HCT116 (cell line): ENCODE data around the gene TMEM187. TPM values are rescaled to one million over a fixed set of nuclear protein-coding genes. Genes with fewer than 3 reads are reported as not detected.

Source experiments
- ATAC-seq: fragments of 200-7000 bp; cut with Tn5 transposase; 2 replicates; pipeline ENCODE4 v1.9.1; 2020; ENCODE audit warnings: mild to moderate bottlenecking, moderate library complexity
- BruUV-seq: library from RNA; stranded (reverse); fragments of 400-500 nt; replicated peaks from 2 replicates; lab custom pipeline; 2021; lab: Mats Ljungman, UMichigan
- CTCF ChIA-PET: fragments of 300-600 bp; sonication (Branson Sonifier 250); formaldehyde crosslinking; loops from one replicate; lab custom pipeline; 2021; ENCODE audit warnings: antibody characterized with exemption; lab: Charles Lee
- POLR2A ChIA-PET: fragments of 300-600, 350-600 bp; sonication (Branson Sonifier 250); formaldehyde crosslinking; loops from one replicate; lab custom pipeline; 2021; ENCODE audit warnings: antibody characterized with exemption; lab: Charles Lee
- RAD21 ChIA-PET, 2 experiments: fragments of 300-600 bp; sonication (Branson Sonifier 250); formaldehyde crosslinking; loops; one replicate each; lab custom pipeline; 2023; ENCODE audit warnings: low total read pairs in 2 of 2; ENCODE audit not compliant: uncharacterized antibody in 2 of 2, unreplicated experiment in 2 of 2, low non-redundant PET in 1 of 2; lab: Charles Lee
- DNase-seq: peaks from one replicate; pipeline ENCODE4 v3.0.0-alpha.2; 2010; ENCODE audit warnings: low read depth, low spot score
- H2AFZ ChIP-seq: fragments of 200-600 bp; shearing (Covaris generic), sonication (generic); 2 replicates; pipeline ENCODE4 v1.6.1; 2017; ENCODE audit warnings: low read depth, mixed run types, mixed read lengths, antibody characterized with exemption, low read length; ENCODE audit not compliant: poor library complexity, severe bottlenecking
- H3K27ac ChIP-seq: 2 replicates; pipeline ENCODE4 v1.5.1; 2012; ENCODE audit warnings: low read depth, low read length
- H3K27me3 ChIP-seq: fragments of 200-600 bp; sonication (generic); 2 replicates; pipeline ENCODE4 v1.6.1; 2016; ENCODE audit warnings: mixed run types, low read length, mixed read lengths; ENCODE audit not compliant: insufficient read depth
- H3K36me3 ChIP-seq, 2 experiments: fragments of 200-500 bp in 1 of 2; fragments of 200-600 bp in 1 of 2; sonication (Bioruptor generic) in 1 of 2; sonication (generic) in 1 of 2; 2 replicates each; pipeline versions ENCODE4 v1.5.1 to v1.6.1; 2014 to 2016; ENCODE audit warnings: low read length in 2 of 2, inconsistent platforms in 1 of 2, mixed read lengths in 1 of 2, mixed run types in 1 of 2; ENCODE audit not compliant: insufficient read depth in 2 of 2, control insufficient read depth in 1 of 2
- H3K4me1 ChIP-seq, 2 experiments: fragments of 200-600 bp in 1 of 2; sonication (generic) in 1 of 2; 2 replicates each; pipeline versions ENCODE4 v1.5.1 to v1.6.1; 2012 to 2017; ENCODE audit warnings: low read length in 2 of 2, inconsistent platforms in 1 of 2, mild to moderate bottlenecking in 1 of 2, mixed read lengths in 1 of 2, mixed run types in 1 of 2, moderate library complexity in 1 of 2; ENCODE audit not compliant: insufficient read depth in 2 of 2, control insufficient read depth in 1 of 2
- H3K4me2 ChIP-seq: fragments of 200-600 bp; sonication (generic); 2 replicates; pipeline ENCODE4 v1.6.1; 2017; ENCODE audit warnings: mixed run types, low read length, mixed read lengths
- H3K4me3 ChIP-seq, 2 experiments: fragments of 200-600 bp in 1 of 2; sonication (generic) in 1 of 2; replicated peaks in 1 of 2; 2 replicates each; pipeline ENCODE4 v1.5.1; 2011 to 2016; ENCODE audit warnings: low read length in 2 of 2, control low read depth in 1 of 2, low read depth in 1 of 2, mild to moderate bottlenecking in 1 of 2, mixed read lengths in 1 of 2, mixed run types in 1 of 2
- H3K79me2 ChIP-seq: fragments of 200-600 bp; sonication (generic); 2 replicates; pipeline ENCODE4 v1.6.1; 2017; ENCODE audit warnings: mild to moderate bottlenecking, mixed run types, low read length, moderate library complexity, mixed read lengths; ENCODE audit not compliant: insufficient read depth
- H3K9ac ChIP-seq: fragments of 200-600 bp; sonication (generic); 2 replicates; pipeline ENCODE4 v1.6.1; 2016; ENCODE audit warnings: low read length, mixed read lengths
- H3K9me2 ChIP-seq: fragments of 200-600 bp; sonication (generic), shearing (Covaris generic); 2 replicates; pipeline ENCODE4 v1.6.1; 2017; ENCODE audit warnings: mixed run types, mild to moderate bottlenecking, moderate library complexity; ENCODE audit not compliant: insufficient read depth
- H3K9me3 ChIP-seq, 2 experiments: fragments of 200-500 bp in 1 of 2; fragments of 200-600 bp in 1 of 2; sonication (Bioruptor generic) in 1 of 2; sonication (generic) in 1 of 2; 2 replicates each; pipeline ENCODE4 v1.6.1; 2014 to 2017; ENCODE audit warnings: low read length in 2 of 2, mixed read lengths in 2 of 2, inconsistent platforms in 1 of 2, low read depth in 1 of 2, mild to moderate bottlenecking in 1 of 2, mixed run types in 1 of 2, moderate library complexity in 1 of 2; ENCODE audit not compliant: control insufficient read depth in 1 of 2, insufficient read depth in 1 of 2
- H4K20me1 ChIP-seq: fragments of 200-600 bp; sonication (generic), shearing (Covaris generic); 2 replicates; pipeline ENCODE4 v1.6.1; 2017; ENCODE audit warnings: mixed run types, mild to moderate bottlenecking, moderate library complexity; ENCODE audit not compliant: insufficient read depth
- EGR1 ChIP-seq: IDR thresholded peaks from 2 replicates; pipeline ENCODE4 v1.6.1; 2012; ENCODE audit warnings: low read depth
- ELF1 ChIP-seq: IDR thresholded peaks from 2 replicates; pipeline ENCODE4 v1.6.1; 2012; ENCODE audit warnings: low read depth, borderline replicate concordance
- EZH2 ChIP-seq: fragments of 200-600 bp; sonication (generic); IDR thresholded peaks from 2 replicates; pipeline ENCODE4 v1.6.1; 2017; ENCODE audit warnings: antibody characterized with exemption, mixed run types
- EZH2phosphoT487 ChIP-seq: fragments of 200-600 bp; IDR thresholded peaks from 2 replicates; pipeline ENCODE4 v1.6.1; 2018; ENCODE audit warnings: antibody characterized with exemption, borderline replicate concordance
- FOSL1 ChIP-seq: IDR thresholded peaks from 2 replicates; pipeline ENCODE4 v1.6.1; 2012; ENCODE audit warnings: low read depth
- JUND ChIP-seq: IDR thresholded peaks from 2 replicates; pipeline ENCODE4 v1.6.1; 2012
- MAX ChIP-seq: IDR thresholded peaks from 2 replicates; pipeline ENCODE4 v1.6.1; 2012
- POLR2A ChIP-seq: IDR thresholded peaks from 2 replicates; pipeline ENCODE4 v1.7.0; 2011; ENCODE audit warnings: borderline replicate concordance; ENCODE audit not compliant: insufficient read depth, insufficient read length; ENCODE audit errors: extremely low read depth
- POLR2AphosphoS5 ChIP-seq: IDR thresholded peaks from 2 replicates; pipeline ENCODE4 v1.6.1; 2011; ENCODE audit warnings: mild to moderate bottlenecking, low read depth, low read length, moderate library complexity
- REST ChIP-seq: IDR thresholded peaks from 2 replicates; pipeline ENCODE4 v1.6.1; 2012; ENCODE audit warnings: low read depth
- SP1 ChIP-seq: IDR thresholded peaks from 2 replicates; pipeline ENCODE4 v1.6.1; 2012; ENCODE audit warnings: low read depth
- TCF7L2 ChIP-seq: IDR thresholded peaks from 2 replicates; pipeline ENCODE4 v1.7.0; 2011; ENCODE audit warnings: borderline replicate concordance, inconsistent platforms; ENCODE audit not compliant: insufficient read depth, insufficient read length; ENCODE audit errors: extremely low read depth
- YY1 ChIP-seq: IDR thresholded peaks from 2 replicates; pipeline ENCODE4 v1.6.1; 2011; ENCODE audit warnings: low read length, low read depth, moderate library complexity, mild to moderate bottlenecking; ENCODE audit not compliant: insufficient replicate concordance; ENCODE audit errors: extremely low read depth
- ZFX ChIP-seq: fragments of 450-650 bp; IDR thresholded peaks from 2 replicates; pipeline ENCODE4 v1.6.1; 2017
- ZNF274 ChIP-seq: fragments of 200-500 bp; sonication (Bioruptor generic); IDR thresholded peaks from 2 replicates; pipeline ENCODE4 v1.6.1; 2014; ENCODE audit warnings: mild to moderate bottlenecking, low read depth, low read length, inconsistent platforms
- intact Hi-C: fragments of 100-400 bp; cut with micrococcal nuclease; formaldehyde crosslinking; loops from 2 replicates; pipeline ENCODE4 v1.10.0; 2022
- total RNA-seq: library from RNA; stranded (reverse); gene quantifications from one replicate; pipeline ENCODE4 v1.2.1, GENCODE V29; 2021; ENCODE audit not compliant: unreplicated experiment

Gene TMEM187
- total RNA-seq, 1 experiment from 2014 or later: 12.6 TPM

GRCh38 chrX:154008521-154008920 is 36.0 kb downstream of the TMEM187 start:
- no peak overlapping the region for H2AFZ ChIP-seq
- H3K4me1 ChIP-seq: peaks cover 0 to 14% of the 10 kb centered on the region in 2 experiments; a peak in 2 of 4 replicates
- no peaks in the 10 kb centered on the region for H3K79me2 ChIP-seq
- no peaks in the 10 kb centered on the region for H3K36me3 ChIP-seq
- H3K9me3 ChIP-seq: no peaks in the 10 kb centered on the region
- POLR2A ChIA-PET: no interaction called here
- no peaks in the 10 kb centered on the region for H3K27me3 ChIP-seq
- H4K20me1 ChIP-seq: no peaks in the 10 kb centered on the region
- no peak for DNase-seq
- ATAC-seq: no peak
- BruUV-seq: no TSS peak
- H3K9ac ChIP-seq: no peak overlapping the region
- H3K27ac ChIP-seq: no peak overlapping the region
- RAD21 ChIA-PET: no interaction called here
- H3K4me3 ChIP-seq: no peak overlapping the region
- CTCF ChIA-PET: no interaction called here
- intact Hi-C loops: no loop called here
- TF ChIP-seq POLR2A (no peak), EZH2phosphoT487 (no peak), POLR2AphosphoS5 (no peak), ZNF274 (no peak), TCF7L2 (no peak), EZH2 (no peak), SP1 (no peak)
- TF ChIP-seq, all 23 proteins: peak for 0
- H3K4me2 ChIP-seq: no peak overlapping the region
- no peaks in the 10 kb centered on the region for H3K9me2 ChIP-seq

- no peak for ATAC-seq
- H2AFZ ChIP-seq: no peak overlapping the region
- H3K4me1 ChIP-seq: peaks cover 0 to 14% of the 10 kb centered on the region in 2 experiments; a peak in 2 of 4 replicates
- no peaks in the 10 kb centered on the region for H3K9me3 ChIP-seq
- no peaks in the 10 kb centered on the region for H3K79me2 ChIP-seq
- ChIA-PET POLR2A (interaction anchor here (0.7 kb wide), 1 partner anchor 15 kb away, joined by 3 read pairs; no protein-coding TSS in a partner anchor), RAD21 (no interaction called here), CTCF (no interaction called here)
- H3K4me3 ChIP-seq: no peak overlapping the region
- H3K36me3 ChIP-seq: no peaks in the 10 kb centered on the region
- TSS peak; percentile 54 for BruUV-seq
- no peak for DNase-seq
- H3K27me3 ChIP-seq: no peaks in the 10 kb centered on the region
- H3K4me2 ChIP-seq: no peak overlapping the region
- no peak overlapping the region for H3K27ac ChIP-seq
- H3K9ac ChIP-seq: no peak overlapping the region
- intact Hi-C loops: no loop called here
- H3K9me2 ChIP-seq: no peaks in the 10 kb centered on the region
- H4K20me1 ChIP-seq: no peaks in the 10 kb centered on the region
- no peak for TF ChIP-seq FOSL1
- no peak for TF ChIP-seq ZFX
- TF ChIP-seq JUND: no peak
- TF ChIP-seq SP1: no peak
- no peak for TF ChIP-seq EGR1
- no peak for TF ChIP-seq REST
- TF ChIP-seq ELF1: no peak
- no peak for TF ChIP-seq MAX
- no peak for TF ChIP-seq ZNF274
- no peak for TF ChIP-seq YY1
These were observed 38.0 kb downstream of the TMEM187 start for GRCh38 chrX:154010330-154011087.
